ACHN (cell line): ENCODE data around the gene SRSF9.

Experiments used
- DNase-seq: peaks from one replicate; pipeline ENCODE4 v3.0.0-alpha.2; 2015
- in situ Hi-C: cut with HindIII; loops from 2 replicates; pipeline ENCODE4 v1.10.0; 2017; ENCODE audit warnings: low sequenced_read_pairs, low pct_ligation_motif_present, low pct_unique_long_range_greater_than_20kb

The SRSF9 gene

DNA sequence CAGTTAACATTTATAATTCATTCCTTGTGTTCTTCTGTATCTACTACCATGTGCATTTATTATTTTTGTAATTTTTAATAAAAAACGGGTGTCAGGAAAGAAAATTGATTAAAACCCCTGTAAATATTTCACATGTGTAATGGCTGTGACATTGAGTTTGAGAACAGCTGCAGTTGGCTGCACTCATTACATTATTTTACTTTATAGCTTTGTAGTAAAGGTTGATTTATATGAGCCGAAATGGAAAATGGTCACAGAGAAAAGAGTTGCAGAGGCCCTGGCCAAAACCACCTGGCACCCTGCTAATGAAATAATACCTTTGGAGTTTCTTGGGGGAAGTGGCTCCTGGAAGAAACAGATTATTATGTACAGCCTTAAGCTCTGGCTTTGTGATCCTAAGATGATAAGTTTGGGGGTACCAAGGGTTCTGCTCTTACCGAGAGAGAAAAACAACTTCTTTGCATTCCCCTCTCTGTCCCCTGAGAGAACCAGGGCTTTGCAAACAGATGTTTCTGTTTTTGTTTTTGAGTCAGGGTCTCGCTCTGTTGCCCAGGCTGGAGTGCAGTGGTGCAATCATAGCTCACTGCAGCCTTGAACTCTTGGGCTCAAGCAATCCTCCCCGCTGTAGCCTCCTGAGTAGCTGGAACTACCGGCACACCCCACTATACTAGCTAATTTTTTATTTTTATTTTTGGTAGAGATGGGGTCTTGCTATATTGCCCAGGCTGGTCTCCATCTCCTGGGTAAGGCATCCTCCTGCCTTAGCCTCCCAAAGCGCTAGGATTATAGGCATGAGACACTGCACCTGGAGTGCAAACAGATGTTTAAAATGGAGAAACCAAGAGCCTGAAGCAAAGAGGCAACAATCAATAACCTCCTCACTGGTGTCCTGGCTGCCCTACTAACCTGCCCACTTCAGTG lies 16.7 kb upstream of the SRSF9 start:
- DNase-seq: no peak
- in situ Hi-C loops: no loop called here

DNA sequence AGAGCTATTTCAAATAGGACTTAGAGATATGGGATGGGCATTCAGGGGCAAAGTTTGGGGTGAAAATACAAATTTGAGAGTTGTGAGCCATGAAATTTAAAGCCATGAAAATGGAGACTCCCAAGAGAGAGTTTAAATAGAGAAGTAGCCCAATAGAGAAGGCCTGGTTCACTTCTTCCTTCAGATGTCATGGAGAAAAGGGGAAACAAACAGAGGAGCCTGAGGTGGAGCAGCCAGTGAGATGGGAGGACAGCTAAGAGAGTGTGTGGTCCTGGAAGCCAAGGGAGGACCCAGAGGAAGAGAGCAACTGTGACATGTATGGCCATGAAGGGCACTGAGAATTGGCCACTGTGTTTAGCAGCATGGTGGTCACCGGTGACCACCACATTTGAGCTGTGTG lies 14.1 kb upstream of the SRSF9 start:
- in situ Hi-C loops: no loop called here
- DNase-seq: no peak

DNA sequence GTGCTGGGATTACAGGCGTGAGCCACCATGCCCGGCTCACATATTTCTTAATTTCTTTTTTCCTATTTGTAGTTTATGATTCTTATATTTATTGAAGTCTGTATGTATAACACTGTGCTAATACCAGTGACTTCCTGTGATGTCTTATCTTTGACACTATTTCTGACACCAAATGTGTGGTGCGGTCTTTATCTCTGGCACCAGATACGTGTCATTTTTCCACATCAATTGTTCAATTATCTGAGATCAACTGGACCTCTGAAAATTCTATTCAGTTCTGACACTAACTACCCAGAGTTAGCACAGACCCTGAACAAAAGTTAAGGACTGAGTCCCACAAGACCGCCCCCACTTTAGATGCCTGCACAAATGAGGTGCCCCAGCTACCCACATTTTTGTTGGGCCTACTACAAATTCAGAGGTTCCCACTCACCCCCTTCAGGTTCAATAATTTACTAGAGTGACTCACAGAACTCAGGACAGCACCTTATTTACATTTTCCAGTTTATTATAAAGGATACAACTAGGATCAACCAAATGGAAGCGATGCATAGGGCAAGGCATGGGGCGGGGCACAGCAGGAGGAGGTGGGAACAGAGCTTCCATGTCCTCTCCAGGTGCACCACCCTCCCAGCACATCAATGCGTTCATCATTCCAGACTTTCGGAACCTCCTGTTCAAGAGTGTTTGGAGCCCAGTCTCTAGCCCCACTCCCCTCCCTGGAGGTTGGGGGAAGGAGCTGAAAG lies 11.6 kb upstream of the SRSF9 start:
- in situ Hi-C loops: no loop called here
- DNase-seq: no peak

DNA sequence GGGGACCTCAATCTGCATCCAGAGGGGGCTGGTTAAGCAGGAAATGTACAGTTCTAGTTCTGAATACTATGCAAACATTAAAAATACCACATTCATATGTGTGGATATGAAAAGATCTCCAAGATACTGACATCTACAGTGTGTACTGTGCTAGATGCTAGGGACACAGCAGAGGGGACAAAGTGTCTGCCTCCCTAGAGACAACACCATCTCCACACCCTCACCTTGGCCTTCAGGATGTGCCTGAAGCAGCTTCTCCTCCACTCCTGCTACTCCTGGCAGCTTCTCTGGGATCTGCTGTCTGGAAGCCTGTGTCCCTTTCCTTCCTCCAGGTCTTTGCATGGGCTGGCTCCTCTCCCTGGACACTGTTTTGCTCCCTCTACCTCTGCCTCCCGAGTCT lies 10.7 kb upstream of the SRSF9 start:
- no peak for DNase-seq
- in situ Hi-C loops: no loop called here

DNA sequence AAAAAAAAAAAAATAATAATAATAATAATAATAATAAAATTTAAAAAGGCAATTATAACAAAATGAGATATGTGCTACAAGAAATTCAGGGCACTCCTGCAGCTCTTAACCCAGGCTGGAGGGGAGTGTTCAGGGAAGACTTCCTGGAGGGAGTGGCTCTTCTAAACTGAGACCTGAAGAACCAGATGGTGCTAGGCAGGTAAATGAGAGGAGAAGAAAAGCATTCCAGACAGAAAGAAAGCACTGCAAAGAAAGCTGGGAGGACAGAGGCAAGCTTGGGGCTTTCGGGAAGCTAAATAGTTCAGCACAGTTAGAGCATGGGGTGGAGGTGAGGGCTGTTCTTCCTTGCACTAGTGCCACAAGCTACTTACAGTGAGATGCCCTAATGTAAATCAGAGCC lies 9.9 kb upstream of the SRSF9 start:
- no peak for DNase-seq
- in situ Hi-C loops: no loop called here

DNA sequence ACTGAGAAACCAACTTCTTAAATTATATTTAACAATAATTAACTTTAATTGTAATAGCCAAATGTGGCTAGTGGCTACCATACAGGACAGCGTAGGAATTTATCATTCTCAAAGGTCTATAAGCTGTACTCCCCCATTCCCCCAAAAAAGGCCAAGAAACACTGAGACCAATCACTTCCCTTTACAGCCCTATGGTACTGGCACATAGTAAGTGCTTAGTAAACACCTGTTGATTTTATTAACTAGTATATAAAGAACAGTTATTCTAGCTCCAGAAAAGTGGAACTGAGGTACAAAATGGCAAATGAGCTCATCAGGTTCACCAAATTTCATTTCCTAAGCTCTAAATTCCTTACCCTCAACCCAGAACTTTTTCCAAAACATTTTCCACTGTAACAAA lies 6.1 kb upstream of the SRSF9 start:
- in situ Hi-C loops: no loop called here
- DNase-seq: no peak

DNA sequence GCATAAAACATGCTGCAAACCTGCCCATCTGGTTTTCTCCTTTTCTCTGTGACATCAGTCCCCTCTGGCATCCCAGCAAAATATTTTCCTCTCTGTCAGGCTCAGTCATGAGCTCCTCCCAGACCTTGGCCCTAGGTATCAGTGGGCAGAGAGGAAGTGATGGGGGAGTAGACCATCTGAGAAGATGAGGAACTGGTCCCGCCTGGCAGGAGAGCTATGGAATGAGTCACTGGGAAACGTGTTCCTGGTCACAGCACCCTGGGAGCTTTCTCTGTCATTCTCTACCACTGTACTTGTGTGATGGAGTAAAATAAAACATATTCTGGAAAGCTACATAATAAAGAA lies 5.0 kb upstream of the SRSF9 start:
- in situ Hi-C loops: no loop called here
- DNase-seq: peak; percentile 84

DNA sequence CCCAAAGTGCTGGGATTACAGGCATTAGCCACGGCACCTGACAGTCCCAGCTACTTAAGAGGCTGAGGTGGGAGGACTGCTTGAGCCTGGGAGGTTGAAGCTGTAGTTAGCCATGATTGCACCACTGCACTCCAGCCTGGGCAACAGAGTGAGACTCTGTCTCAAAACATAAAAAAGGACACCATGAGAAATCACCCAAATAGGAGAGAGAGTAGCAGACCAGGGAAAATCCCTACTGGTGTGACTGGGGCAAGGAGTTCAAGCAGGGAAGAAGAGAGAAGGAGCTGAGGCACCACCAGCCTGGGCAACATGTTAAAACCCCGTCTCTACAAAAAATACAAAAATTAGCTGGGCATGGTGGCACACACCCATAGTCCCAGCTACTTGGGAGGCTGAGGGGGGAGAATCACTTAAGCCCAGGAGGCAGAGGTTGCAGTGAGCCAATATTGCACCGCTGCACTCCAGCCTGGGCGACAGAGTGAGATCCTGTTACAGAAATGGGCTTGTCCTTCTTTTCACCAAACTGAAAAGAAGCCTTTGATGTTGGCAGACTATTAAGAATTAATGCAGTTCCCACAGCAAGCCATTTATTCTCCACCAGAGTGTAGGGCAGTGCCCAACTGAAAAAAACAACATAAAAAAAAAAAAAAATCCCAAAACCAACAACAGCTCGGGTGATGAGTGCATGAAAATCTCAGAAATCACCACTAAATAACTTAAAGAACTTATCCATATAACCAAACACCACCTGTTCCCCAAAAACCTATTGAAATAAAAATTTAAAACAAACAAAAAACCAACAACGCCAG lies 4.5 kb upstream of the SRSF9 start:
- in situ Hi-C loops: no loop called here
- no peak for DNase-seq

DNA sequence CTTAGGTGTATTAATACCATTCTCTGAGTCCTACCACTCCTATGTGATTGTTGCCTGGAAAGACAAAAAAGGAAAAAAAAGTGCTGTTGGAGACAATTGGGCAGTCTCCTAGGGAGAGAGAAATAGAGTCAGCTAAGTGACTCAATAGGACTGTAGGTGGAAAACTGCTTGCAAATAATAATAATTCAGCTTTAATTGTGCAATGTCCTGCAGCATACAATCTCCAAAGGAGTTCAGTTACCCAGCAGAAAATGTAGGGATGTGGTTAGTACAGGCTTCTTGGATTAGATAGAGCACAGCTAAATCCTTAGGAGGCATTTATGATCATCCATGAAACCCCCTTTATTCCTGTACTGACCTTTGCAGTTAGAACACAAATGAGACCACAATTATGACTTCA lies 3.0 kb upstream of the SRSF9 start:
- no peak for DNase-seq
- in situ Hi-C loops: no loop called here

DNA sequence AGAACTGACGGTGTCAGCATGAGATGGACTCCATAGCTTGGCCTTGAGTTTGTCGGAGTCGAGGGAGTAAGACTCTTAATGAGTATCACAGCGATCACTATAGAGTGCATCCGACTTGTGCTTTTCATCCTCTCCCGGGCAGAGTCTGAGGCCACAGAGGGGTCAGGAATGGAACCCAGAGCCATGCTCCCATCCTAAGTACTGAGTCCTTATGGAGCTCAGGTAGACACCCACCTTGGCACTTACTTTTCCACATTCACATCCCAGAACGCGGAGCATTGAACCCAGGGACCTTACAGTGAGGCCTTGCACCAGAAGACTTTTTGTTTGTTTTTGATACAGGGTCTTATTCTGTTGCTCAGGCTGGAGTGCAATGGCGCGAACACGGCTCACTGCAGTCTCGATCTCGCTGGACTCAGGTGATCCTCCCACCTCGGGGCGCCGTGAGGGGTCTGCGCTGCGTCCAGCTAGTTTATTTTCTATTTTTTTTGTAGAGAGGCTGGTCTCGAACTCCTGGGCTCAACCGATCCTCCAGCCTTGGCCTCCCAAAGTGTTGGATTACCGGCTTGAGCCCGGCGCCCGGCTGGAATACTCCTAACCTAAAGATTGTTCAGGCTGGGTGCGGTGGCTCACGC lies 719 bp upstream of the SRSF9 start:
- DNase-seq: peak; percentile 38
- in situ Hi-C loops: no loop called here

DNA sequence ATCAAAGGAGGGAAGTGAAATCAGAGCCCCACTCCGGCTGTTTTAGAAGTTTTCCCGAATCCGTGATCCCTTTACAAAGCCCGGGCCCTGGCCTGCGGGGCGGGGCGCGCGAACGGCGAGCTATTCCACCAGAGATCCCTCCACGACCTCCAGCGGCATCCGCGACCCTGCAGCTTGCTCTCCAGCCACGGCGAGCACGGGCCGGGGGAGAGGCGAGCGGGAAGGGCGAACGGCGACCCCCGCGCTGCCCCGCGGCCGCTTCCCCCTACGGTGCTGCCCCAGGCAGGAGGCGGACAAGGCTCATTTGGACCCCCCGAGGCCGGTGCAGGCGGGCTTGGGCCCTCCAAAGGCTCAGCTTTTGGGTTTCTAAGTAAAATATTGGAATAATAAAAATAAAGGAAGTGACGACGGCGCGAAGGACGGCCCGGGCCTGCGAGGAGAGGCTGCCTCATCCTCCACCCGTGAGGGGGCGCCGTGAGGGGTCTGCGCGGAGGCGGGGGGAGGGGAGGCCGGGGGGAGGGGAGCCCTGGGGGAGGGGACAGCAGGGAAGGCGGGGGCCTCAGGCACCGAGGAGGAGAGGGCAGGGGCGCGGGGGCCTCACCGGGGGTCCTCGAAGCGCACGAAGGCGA lies 613 bp downstream of the SRSF9 start:
- in situ Hi-C loops: no loop called here
- DNase-seq: no peak

DNA sequence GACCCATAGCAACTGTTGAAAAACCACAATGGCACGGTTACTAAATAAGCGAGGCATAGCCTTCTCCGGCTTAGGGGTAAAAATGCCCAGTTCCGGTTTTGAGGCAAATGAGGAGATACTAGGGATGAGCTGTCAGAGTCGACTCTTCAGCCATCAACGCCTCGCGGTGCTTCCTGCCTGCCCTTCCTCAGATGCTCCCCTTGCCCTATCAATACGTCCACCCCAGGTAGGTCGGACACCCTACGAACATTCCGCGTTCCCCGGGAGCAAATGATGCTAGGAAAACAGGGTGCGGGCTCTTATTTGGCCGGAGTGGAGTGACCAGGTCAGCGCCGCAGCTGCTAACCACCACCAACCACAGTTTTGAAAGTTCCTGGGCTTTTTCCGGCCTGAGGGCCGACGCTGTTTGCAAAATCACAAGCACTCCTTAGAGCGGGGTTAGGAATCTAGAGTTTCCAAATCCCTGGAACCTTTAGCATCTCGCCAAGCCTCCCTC lies 1.2 kb downstream of the SRSF9 start:
- peak; percentile 77 for DNase-seq
- in situ Hi-C loops: no loop called here

DNA sequence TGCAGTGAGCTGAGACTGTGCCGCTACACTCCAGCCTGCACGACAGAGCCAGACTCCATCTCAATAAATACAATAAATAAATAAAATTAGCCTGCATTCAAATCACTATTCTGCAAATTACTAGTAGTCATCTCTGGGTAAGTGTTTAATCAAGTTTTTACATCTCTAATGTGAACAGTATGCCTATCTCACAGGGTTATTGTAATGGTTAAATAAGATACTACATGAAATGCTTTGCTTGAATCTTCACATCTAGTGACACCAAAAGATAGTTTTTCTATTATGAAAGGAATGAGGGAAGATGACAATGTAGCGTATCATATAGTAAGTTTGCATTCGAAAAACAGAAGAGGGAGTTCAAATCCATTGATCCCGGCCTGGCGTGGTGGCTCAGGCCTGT lies 2.1 kb downstream of the SRSF9 start:
- in situ Hi-C loops: no loop called here
- no peak for DNase-seq

DNA sequence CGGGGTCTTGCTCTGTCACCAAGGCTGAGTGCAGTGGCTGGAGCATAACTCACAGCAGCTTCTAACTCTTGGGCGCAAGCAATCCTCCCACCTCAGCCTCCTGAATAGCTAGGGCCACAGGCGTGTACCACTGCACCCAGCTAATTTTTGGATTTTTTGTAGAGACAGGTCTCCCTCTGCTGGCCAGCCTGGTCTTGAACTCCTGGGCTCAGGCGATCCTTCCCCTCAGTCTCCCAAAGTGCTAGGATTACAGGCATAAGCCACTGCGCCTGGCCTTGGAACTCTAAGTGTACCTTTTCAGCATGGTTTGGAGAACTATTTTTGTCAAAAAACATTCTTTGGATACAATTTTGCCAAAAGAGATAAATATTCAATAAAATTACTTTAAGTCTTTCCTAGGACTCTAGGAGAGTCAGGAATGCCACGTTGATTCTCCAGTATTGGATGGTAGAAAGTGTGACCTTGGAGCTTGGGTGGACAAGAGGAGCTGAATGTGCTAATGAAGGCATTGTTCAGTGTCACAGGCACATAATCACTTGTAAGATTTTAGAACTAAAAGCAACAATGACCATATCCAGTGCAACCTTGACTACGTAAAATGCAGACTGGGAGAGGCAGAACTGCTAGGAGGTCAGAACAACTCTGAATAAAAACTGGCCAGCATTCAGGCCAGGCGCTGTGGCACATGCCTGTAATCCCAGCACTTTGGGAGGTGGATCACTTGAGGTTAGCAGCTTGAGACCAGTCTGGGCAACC lies 2.8 kb downstream of the SRSF9 start:
- in situ Hi-C loops: no loop called here
- peak; percentile 68 for DNase-seq

DNA sequence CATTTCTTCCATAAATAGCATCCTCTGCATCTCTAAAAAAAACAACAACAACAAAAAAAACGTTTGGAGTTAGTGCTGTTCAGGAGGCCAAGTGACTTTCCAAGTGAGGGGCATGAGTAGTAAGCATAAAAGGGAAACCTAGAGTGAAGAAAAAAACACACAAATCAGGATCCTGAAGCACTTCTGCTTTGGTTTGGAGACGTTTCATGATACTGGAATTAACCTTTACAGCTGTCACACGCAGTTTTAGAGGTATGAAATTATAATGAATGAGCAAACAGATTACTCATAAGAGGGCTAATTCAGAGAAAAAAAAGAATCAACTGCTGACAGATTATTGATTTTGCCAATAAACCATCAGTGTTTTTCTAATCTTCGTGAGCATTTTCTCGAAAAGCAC lies 3.8 kb downstream of the SRSF9 start:
- in situ Hi-C loops: no loop called here
- no peak for DNase-seq

DNA sequence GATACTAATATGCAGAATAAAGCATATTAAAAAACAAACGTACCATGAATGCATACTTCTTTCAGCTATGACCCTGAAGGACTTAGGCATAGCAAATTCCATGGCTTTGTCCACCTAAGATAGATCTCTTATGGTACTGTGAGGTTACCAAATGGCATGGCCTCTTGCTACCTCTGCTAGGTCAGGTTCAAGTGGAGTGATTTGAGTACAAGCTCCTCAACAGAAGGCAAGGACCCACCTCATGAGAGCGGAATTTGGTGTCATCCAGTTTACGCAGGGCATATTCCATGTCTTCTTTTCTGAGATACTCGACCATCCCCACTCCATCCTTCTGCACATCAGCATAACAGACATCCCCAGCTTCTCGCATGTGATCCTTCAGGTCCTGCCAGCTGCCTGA lies 5.8 kb downstream of the SRSF9 start:
- in situ Hi-C loops: no loop called here
- no peak for DNase-seq

DNA sequence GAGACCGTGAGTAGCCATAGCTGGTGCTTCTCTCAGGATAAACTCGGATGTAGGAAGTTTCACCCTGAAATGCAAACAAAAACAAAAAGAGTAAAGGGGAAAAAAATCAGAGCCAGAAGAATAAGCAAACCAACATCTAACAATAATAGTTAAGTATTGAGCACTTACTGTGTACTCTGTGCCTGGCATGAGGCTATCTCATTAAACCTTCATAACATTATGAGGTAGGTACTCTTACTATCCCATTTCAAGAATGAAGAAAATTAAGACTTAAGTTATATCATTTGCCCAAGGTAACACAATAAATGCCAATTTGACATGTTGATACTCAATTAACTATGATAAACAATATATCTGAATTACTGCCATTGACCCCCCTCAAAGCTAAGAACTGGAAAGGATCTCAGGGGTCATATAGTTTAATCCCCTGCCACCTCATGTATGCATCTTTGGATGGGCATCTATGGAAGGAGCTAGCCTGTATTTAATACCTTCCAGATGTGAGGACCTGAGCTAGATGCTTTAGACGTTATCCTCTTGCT lies 7.4 kb downstream of the SRSF9 start:
- in situ Hi-C loops: no loop called here
- no peak for DNase-seq
